ENCODE measurements around the gene GALNT3. TPM values are rescaled to one million over a fixed set of nuclear protein-coding genes. Genes with fewer than 3 reads are reported as not detected.

The GALNT3 gene
- 1.3 TPM for polyA plus RNA-seq (ENCODE audit: insufficient read length)

DNA sequence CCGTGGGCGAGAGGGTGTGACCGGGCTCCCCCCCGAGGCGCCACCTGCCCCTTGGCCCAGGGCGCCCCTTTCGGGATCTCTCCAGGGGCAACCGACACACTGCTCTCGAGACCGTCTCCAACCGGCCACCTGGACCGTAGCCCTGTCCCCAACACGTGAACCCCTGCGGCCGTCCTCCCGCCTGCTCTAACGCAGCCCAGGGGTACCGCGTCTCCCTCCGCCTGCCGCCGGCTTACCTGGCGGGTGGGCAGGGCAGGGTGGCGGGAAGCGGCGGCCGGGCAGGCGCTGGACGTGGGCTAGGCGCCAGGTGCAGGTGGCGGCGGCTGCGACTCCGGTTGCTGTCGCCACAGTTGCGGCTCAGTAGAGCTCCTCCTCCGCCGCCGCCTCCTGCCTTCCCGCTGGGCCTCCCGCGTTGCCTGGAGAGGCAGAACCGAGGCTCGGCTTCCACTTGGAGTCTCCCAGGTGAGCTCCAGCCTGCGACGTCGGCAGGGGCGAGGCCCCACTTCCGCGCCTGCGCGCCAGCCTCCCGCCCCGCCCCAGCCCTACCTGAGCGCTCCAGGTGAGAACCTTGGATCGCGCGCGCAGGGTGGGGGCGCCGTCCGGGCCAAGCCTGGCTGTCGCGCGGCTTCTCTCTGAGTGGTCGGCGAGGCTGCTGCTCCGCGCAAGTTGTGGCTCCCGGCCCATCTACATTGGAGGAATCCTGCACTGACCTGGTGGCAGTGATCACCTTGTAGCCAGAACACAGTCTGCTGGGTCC, at the start of gene GALNT3:
GALNT3 (minus strand) TSS at position 469 of the 757 bp plus-strand sequence. CDS start 23,547 bp downstream, outside the sequence.
- DNase-seq, result no peak

DNA sequence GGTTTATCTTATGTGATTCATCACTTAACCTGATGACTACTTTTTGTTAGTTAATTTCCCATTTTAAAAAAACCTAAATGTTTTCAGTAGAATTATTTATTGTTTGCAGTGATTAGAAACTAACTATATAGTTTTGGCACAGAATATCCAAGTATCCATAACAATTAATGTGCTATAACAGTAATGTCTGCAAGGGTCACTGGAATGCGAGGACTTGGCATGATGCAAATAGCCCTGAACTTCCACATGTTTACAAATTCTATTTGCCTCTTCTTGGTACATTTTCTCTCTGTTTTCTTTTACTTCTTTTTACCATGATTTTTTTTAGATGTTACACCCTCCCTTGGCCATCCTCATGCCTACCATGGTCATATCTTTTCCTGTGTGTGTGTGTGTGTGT, 49.3 kb upstream of the GALNT3 start:
- no peak for DNase-seq

DNA sequence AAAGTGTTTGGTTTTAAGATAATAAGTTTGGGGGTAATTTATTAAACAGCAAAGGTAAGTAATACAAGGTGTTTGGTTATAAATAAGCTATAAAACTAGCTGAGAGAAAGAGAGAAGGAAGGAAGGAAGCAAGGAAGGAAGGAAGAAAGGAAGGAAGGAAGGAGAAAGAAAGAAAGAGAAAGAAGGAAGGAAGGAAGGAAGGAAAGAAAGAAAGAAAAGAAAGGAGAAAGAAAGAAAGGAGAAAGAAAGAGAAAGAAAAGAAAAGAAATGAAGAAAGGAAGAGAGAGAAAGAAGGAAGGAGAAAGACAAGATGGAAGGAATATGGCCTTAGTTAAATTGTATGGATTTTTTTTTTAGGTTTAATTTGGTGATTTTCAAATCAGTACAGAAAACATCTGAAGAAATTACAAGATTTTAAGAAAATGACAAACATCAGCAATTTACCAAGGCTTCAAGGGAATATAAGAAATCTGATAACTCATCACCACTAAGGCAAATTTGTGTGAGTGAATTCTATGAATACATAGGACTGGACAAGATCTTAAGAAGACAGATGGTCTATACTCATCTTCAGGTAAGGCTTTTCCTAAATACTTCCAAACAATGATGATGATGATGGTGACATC, 46.4 kb upstream of the GALNT3 start:
- DNase-seq, result no peak

DNA sequence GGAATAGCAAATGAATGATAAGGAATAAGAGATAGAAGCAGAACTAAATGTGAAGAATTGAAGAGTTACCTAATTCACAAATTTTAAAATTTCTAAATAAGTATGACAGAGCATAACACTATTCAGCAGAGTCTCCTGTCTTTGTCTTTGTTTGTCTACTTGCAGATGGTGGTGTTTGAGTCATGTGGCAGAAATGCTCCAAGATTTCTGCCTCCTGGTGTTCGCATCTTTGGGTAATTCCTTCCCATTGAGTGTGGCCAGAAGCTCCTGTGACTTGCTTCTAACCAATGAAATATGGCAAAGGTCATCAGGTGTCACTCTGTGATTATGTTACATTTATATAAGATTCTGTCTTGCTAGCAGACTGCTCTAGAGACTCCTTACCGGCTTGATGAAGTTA, 45.6 kb upstream of the GALNT3 start:
- DNase-seq, result no peak

DNA sequence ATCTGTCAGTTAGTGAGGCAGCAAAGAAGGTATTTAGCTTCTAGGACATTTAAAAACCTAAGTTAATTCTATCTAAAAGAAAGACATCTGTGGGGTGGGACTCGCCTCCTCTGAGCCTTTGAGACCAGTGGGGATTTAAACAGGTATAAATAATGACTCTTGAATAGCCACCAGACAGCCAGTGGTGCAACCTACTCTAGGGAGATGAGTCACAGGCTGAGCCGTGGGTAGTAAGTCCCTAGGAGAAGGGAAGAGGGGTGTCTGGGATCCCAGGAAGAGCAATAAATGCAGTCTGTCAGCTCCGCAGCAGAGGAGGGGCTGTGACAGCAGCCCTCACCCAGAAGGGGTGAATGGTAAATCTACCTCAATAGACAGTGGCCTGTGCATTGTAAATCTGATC, 43.1 kb upstream of the GALNT3 start:
- DNase-seq, result no peak

DNA sequence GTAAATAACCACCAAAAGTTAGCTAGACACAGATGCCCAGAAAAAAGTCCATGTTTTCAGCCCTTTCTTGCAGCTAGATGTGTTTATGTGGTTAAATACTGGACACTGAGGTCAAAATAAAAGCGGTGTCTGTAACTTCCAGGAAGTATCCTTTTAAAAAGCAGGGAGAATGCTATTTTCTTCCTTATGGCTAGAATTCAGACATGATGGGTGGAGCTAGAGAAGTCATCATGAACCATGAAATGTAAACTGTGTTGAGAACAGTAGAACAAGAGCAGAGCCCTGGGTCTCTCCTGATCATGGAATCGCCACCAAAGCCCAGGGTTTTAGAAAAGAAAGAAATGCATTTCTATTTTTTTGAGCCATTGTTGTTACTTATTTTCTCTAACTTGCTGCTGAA, 41.3 kb upstream of the GALNT3 start:
- no peak for DNase-seq

DNA sequence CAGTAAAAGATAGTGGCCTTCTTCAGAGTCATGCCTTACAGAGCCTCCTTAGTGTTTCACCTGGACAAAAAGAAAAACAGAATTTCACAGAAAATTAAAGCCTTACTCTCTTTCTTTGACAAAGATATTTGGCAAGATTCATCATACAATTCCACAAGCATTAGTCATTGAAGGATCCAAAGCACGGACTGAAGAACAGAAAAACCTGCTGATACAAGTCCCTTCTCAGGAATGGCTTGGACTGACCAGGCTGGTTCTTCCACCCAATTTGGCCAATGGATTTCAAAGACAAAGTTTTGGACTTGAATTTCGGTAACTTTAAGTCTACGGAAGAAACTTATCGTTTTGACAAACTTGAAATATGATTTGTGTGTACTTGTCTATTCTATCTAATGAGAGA, 39.1 kb upstream of the GALNT3 start:
- DNase-seq, result no peak

DNA sequence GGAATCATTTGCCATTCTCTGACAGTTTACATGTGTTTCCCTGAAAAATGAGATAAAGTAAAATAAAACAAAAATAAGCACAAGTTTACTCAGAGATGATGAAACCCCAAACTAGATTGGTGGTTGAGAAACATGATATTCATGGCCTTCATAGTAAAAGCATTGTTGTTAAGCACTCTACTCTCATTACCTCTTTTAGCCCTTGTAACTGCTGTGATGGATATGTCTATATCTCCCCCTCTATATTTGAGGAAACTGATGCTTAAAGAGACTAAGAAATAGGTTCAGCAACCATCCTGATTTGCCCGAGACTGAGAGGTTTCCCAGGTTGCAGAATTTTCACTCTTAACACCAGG, 33.9 kb upstream of the GALNT3 start:
- DNase-seq, result no peak

DNA sequence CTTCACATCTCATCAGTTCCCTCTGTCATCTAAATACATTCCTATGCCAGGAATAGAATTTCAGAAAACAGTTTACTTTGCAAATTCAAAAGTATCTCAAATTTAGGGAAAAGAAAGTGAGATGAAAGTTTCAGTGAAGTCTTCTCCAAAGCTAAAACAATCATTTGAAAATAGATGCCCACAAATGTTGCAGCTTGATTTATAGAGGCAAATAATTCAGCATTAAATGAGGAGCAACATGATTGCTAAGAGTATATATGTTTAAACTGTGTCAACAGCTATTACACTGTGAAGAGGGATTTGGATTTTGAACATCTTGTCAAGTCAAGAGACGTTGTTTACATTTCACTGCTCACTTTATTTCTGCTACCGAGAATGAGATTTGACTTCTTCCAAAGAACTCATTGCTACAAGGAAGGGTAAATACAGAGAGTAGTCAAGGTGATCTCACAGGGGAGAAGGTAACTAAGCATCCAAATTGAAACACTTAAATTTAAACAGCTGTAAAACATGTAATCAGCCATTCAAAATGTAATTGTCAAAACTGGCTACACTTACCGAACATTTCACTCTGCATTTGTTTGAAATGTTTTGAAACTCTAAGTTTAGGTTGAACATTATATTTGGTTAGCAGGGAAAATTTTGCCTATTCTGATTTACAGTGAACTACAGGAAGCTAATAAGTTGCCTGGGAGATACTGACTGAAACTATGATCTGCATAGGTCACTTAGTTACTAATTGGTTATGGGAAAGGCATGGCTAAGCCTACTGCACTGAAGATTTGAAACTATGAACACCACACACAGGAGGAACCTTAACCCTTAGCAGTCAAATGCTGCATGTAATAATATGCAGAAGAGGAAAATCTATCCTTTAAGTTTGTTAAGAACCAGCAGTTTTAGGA, 33.2 kb upstream of the GALNT3 start:
- DNase-seq, result no peak

DNA sequence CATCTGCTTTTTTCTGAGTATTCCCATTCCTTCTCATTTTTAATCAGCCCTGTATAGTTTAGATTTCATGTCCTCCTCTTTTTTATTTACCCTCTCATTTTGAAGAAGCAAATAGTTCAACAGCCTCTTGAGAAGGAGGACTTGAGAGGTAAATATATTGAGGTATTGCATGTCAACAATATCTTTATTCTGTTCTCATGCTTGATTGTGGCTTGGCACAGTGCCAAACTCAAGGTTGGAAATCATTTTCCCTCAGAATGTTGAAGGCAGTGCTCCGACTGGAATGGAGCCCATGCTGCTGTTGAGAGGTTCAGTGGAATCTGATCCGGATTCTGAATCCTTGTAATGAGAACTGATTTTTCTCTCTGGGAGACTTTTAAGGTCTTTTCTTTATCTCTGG, 31.0 kb upstream of the GALNT3 start:
- DNase-seq, result peak; percentile 14

DNA sequence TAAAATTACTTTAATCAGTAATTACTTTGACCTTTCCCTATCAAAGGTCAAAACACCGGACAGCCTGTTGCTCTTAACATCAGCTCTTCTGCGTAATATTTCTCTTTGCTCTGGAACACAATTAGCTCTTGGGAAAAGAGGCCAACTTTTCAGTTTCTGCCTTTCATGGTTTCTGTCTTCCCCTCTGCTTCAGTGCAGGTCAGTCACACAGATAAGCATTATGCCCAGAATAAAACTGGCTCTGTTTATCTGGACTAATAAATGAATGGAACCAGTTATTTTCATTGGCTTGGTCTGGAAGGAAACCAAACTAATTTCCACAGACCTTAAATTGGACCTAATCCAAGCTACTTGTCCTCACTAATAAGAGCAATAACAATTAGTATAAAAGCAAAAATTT, 26.2 kb upstream of the GALNT3 start:
- DNase-seq, result no peak

DNA sequence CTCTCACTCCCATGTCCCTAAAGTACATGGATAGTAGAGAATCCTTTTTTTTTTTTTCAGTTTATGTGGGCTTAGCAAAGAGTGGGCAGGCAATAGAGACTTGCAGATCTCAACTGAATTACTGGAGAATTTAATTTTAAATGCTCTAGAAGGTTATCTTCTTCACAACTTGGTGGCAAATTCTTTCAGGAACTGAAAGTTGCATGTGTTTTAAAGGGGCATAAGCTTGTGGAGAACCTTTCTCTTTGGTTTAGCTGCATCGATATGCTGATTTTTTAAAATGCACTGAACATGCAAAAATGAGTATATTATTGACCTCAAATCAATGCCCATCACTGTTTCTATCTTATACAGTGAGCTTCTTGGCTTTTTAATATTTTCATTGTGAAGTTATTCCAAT, 24.9 kb upstream of the GALNT3 start:
- DNase-seq, result no peak

DNA sequence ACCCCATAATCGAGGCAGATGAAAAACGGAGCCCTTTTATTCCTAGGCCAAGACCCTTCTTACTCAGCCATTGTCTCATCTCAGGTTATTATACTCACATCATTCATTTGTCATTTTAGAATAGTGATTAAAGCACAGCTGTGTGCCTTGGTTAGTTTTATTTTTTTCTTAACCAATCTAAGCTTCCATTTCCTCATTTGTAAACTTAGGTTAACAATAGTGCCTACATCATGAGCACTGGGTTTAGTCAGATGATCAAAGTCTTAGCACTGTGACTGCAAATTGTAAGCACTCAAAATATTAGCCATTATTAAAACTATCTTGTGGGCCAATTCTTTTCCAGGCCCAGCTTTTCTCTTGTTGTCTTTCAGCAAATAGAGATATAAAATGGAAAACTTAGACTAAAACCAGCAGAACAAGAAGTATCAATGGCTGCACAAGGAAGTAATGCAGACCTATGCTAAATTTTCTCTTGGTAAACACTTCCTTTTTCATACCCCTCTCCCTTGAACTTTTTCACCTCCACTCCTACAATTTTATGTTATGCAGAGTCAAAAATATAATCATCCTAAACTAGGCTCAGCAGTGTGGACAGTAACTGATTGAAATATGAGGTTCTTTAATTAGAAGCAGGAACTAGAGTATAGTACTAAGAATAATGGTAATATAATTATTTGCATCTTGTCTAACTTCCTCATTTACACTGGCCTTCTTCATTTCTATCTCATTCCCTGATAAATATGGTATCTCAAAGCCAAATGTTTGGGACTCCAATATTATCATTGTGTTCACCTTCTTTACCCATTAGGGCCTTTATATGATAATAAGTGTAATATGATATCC, 21.5 kb upstream of the GALNT3 start:
- no peak for DNase-seq

DNA sequence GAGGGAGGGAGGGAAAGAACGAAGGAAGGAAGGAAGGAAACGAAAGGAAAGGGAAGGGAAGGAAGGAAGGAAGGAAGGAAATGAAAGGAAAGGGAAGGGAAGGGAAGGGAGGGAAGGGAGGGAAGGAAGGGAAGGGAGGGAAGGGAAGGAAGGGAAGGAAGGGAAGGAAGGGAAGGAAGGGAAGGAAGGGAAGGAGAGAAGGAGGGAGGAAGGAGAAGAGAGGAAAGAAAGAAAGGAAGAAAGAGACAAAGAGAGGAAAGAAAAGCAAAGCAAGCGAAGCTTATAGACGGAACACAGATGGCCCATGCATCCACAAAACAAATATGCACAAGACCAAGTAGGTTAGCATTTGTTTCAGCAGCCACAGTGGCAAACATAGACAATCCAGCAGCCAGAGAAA, 20.4 kb upstream of the GALNT3 start:
- no peak for DNase-seq

DNA sequence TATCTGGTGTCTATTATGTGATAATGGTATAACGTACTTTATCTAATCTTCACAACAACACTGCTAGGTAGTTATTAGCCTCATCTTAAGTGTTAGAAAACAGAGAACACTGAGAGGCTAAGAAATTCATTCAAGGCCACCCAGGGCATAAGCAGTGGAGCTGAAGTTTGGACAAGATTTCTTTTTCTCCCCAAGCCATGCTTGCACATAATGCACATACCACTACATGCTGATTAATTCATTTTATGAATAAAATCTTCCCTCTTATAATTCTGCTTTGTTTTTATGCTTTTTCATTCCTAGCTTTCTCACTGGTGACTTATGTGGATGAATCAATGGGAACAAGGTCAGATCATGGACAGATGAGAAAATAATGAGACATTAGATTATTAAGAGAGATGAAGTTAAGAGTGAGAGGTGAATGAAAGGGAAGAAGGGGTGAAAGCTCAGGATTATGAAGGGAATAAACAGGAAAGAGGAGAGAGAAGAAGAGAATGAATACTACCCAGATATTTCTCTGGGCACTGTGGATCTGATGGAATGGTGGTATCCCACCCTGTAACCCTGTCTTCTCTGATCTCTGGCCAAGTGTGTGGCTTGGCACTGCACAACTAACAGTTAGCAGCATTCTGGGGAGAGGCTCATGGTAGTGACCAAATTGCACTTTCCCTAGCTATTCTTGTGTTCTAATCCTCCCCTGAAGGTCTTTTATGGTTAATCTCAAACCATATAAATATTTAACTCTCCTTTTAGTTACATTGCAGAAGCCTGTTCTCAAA, 17.7 kb upstream of the GALNT3 start:
- DNase-seq, result no peak

DNA sequence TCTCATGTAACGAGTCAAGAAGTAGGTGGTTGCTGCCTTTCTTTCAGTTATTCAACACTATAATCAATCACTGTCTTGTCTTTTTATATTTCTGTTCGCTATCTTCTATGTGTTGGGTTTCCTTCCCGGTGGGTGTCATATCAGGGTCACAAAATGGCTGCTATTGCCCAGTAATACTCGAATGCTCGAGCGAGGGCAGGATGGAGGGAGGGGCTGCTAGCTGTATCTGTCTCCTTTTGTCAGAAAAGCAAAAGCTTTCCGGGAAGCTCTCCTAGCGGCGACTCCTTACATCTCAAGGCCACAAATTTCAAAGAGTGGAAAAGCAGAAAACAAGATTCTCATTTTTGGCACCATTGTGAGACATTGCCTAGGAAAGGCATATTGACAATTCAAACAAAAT, 16.4 kb upstream of the GALNT3 start:
- no peak for DNase-seq

DNA sequence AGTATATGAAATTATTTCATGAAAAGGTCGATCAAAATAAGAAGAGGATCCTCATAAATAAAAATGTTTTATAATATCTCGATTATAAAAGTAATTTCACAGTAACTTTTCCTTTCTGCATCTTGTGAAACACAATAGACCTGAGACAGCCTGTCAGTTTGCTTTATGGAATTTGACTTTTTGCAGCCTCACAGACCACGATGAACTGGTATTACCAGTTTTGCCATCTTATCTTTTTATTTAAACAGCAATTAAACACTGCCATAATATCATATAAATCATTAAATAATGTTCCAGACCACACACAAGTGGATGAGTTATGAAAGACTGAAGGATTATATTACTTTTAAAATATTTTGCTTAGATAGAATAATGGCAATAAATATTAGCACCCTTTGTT, 10.7 kb upstream of the GALNT3 start:
- DNase-seq, result no peak

DNA sequence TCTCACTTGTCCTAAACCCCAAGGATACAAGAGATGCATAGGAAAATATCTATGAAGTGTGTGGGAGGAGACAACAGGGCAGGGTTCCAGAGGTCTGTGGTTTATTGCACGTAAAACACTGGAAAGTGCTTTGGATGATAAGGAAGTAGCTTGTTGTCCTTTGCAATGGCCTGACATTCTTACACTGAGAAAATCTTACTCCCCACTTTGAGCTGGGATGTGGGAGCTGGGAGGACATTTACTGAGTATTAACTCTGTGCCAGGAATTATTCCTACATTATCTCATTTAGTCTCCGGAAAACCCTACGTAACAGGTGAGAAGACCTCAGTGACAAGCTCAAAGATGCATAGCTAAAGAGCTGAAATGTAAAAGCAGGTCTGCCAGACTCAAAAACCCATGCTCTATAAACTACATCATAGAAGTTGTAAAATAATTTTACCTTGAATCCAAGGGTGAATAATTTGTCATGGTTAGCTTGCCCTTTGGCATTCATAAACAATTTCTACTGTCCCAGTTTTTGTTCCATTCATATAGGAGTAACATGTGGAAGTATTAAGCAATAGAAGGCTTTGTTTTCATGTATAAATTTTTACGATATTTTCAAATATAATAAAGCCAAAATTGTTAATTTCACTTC, 9.2 kb upstream of the GALNT3 start:
- no peak for DNase-seq

DNA sequence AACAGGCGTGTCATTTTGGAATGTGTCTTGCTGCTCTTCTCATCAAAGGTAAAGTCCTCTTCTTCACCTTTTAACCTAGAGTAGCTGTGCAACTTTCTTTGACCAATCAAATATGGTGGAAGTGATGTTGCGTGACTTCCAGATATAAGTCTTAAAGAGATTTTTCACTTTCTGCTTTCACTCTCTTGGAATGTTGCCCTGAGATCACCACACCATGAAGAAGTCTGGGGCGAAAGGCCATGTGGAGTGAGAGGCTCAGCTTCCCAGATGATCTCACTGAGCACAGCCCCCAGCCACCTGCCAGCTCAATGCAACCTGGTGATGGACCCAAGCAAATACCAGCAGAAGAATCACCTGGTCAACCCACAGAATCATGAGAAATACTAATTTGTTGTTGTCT, 7.1 kb upstream of the GALNT3 start:
- no peak for DNase-seq

DNA sequence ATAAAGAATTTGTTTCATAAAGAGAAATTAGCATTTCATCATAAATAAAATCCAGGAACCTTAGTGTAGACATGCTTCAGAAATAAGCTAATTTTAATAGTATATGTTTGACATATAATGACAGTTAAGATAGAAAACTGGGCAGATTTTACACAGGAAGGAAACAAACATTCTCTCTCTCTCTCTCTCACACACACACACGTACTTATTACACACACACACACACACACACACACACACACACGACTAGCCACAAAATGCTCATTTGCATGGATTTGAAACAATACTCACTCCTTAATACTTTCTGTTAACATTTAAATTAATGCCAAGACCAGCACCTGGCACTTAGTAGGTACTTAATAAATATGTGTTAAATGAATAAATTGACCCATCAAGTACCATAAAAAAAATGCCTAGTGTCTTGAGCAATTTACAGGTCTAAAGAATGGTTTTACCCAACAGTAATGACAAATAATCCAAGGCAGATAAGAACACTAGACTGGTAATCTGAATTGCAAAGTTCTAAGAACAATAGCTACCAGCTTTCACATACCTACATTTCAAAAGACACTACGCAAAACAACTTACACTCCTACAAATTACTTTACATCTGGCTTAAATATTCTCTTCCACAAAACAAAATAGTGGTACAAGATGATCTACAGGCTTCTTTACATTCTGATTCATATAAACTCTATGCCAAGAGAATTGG, 2.9 kb upstream of the GALNT3 start:
- no peak for DNase-seq

DNA sequence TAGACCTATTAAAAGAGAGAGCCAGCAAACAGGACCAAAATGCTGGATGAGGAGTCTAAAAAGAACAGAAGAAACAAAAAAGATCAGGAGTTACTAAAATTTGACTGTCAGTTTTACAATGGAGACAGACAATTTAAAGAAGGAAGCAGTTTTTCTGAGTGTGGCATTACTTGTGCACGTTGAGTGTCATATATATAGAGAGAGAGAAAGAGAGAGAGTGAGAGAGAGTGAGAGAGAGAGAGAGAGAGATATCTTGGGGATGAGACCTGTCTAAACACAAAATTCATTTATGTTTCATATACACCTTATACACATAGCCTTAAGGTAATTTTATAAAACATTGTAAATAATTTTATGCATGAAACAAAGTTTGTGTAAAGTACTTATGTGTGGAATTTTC, 2.1 kb upstream of the GALNT3 start:
- no peak for DNase-seq

Measured in hindlimb muscle (tissue), 1 donor.